Measurements from ENCODE around the gene C4BPB. TPM values are rescaled to one million over a fixed set of nuclear protein-coding genes. Genes with fewer than 3 reads are reported as not detected.

Gene C4BPB
- total and polyA plus RNA-seq, 2 of the 8 experiments (the other 6 are each of a cell fraction or from before 2014, with no cell fraction given) = not detected

GRCh38 chr1:207049514-207049913 is 39.1 kb upstream of the C4BPB start:
- H3K27ac ChIP-seq (ENCODE audit: low read depth, low read length) = no peak overlapping the region
- H3K9ac ChIP-seq (replicated peaks in 1 of 4; ENCODE audit: extremely low read depth in 1 of 4, low read depth in 3 of 4, low read length in 3 of 4) = no peak overlapping the region
- no peaks in the 10 kb centered on the region; the same call in 1 of the 2 replicates for H3K79me1 ChIP-seq (ENCODE audit: low read depth, low read length)
- H4K91ac ChIP-seq (replicated peaks; ENCODE audit: insufficient read length, low read length) = no peak overlapping the region
- no peak overlapping the region for H2AFZ ChIP-seq (ENCODE audit: low read length)
- H2BK15ac ChIP-seq (ENCODE audit: low read length) = no peak overlapping the region
- H3K27me3 ChIP-seq (replicated peaks in 1 of 4; ENCODE audit: control insufficient read depth in 3 of 4, extremely low read depth in 1 of 4, insufficient read depth in 3 of 4, low read length in 3 of 4) = no peaks in the 10 kb centered on the region
- peaks cover 9 to 30% (median 10%) of the 10 kb centered on the region in 4 experiments for H3K36me3 ChIP-seq (ENCODE audit: control insufficient read depth in 2 of 4, insufficient read depth in 4 of 4, low read length in 3 of 4)
- CTCF ChIA-PET (ENCODE audit: partially characterized antibody) = interaction anchor here (0.8 to 4.2 kb wide), 18 partner anchors 9 to 375 kb away, joined by 3 to 40 read pairs (median 6); partner anchors contain the start of gene C1orf116
- H3K23me2 ChIP-seq (ENCODE audit: low read depth, low read length) = peaks cover 5% of the 10 kb centered on the region; the same call in 1 of the 2 replicates
- peak overlapping the region; percentile 73 to 99 (median 99); a peak in 7 of 8 replicates for H3K4me3 ChIP-seq (ENCODE audit: extremely low read depth in 1 of 4, insufficient read depth in 2 of 4, low read depth in 3 of 4, low read length in 4 of 4)
- peaks cover 0 to 8% (median 2%) of the 10 kb centered on the region in 4 experiments; a peak in 3 of 7 replicates for H3K4me1 ChIP-seq (replicated peaks in 1 of 4; ENCODE audit: control insufficient read depth in 3 of 4, insufficient read depth in 4 of 4, low read length in 3 of 4)
- FAIRE-seq = no peak
- H4K8ac ChIP-seq (ENCODE audit: extremely low read depth, insufficient read depth, low read length) = no peak overlapping the region
- H3K4me2 ChIP-seq (ENCODE audit: insufficient read depth in 1 of 2, low read depth in 2 of 2, low read length in 2 of 2) = peak overlapping the region in 1 of 2 experiments; percentile 73; a peak in 3 of 4 replicates
- H3K14ac ChIP-seq (ENCODE audit: insufficient read length) = no peak overlapping the region
- TF ChIP-seq CTCF (IDR thresholded peaks at IDR 0.05; ENCODE audit: control extremely low read depth in 1 of 3, insufficient read depth in 1 of 3, low read depth in 1 of 3, low read length in 3 of 3) (no peak), SIN3A (conservative IDR thresholded peaks at IDR 0.05 in 1 of 2, IDR thresholded peaks at IDR 0.05 in 1 of 2; ENCODE audit: low read depth in 1 of 2, low read length in 2 of 2) (no peak), SP2 (IDR thresholded peaks at IDR 0.05; ENCODE audit: low read length) (no peak), POU5F1 (IDR thresholded peaks at IDR 0.05; ENCODE audit: low read depth, low read length) (no peak), CEBPB (IDR thresholded peaks at IDR 0.05; ENCODE audit: low read depth, low read length) (no peak), BACH1 (IDR thresholded peaks at IDR 0.05; ENCODE audit: low read length) (no peak), SIX5 (IDR thresholded peaks at IDR 0.05; ENCODE audit: low read depth, low read length) (no peak)
- no peak overlapping the region for H2BK5ac ChIP-seq (ENCODE audit: low read depth, low read length)
- H2AK5ac ChIP-seq (ENCODE audit: low read depth, low read length) = no peak overlapping the region
- H3K79me2 ChIP-seq (ENCODE audit: control insufficient read depth in 1 of 2, insufficient read depth in 2 of 2, low read length in 2 of 2) = peaks cover 3 to 59% of the 10 kb centered on the region in 2 experiments; a peak in 3 of 4 replicates
- DNase-seq (ENCODE audit: low read depth in 1 of 2, low spot score in 2 of 2) = no peak
- POLR2A ChIA-PET (ENCODE audit: partially characterized antibody) = interaction anchor here (0.9 to 2.9 kb wide), 5 partner anchors 11 to 347 kb away, joined by 3 to 15 read pairs (median 3); partner anchors contain the start of gene C1orf116
- no peak overlapping the region for H2BK20ac ChIP-seq (ENCODE audit: low read length)
- no peak overlapping the region for H3K18ac ChIP-seq (ENCODE audit: extremely low read depth, low read length)
- H3K23ac ChIP-seq (ENCODE audit: insufficient read length) = no peak overlapping the region
- no peaks in the 10 kb centered on the region for H3K9me3 ChIP-seq (ENCODE audit: insufficient read depth in 2 of 2, low read depth in 1 of 2, low read length in 1 of 2)
- peaks cover 9 to 12% of the 10 kb centered on the region in 2 experiments for H4K20me1 ChIP-seq (replicated peaks in 1 of 2; ENCODE audit: control insufficient read depth in 1 of 2, insufficient read depth in 2 of 2, low read length in 2 of 2)
- no peak overlapping the region for H2BK12ac ChIP-seq (ENCODE audit: low read depth, low read length)
- H2BK120ac ChIP-seq (replicated peaks; ENCODE audit: low read depth, low read length) = no peak overlapping the region
- WGBS, 2 experiments (ENCODE audit: extremely low coverage in 1 of 2, insufficient coverage in 1 of 2, insufficient read length in 1 of 2, insufficient replicate concordance in 2 of 2, low coverage in 1 of 2, low lambda C conversion rate in 2 of 2, missing lambda C conversion rate in 1 of 2) = 75% methylated on average over 8 of the region's 8 CpGs; no CpG with 5 or more reads in 1 of the 2 experiments
- no peak overlapping the region for H3K56ac ChIP-seq (replicated peaks; ENCODE audit: insufficient read length, low read depth, low read length)
- no peak overlapping the region for H4K5ac ChIP-seq (ENCODE audit: insufficient read length, low read depth, low read length)
- H3K4ac ChIP-seq (replicated peaks; ENCODE audit: insufficient read length, low read depth, low read length) = no peak overlapping the region

All from H1 (cell line).